BLaER1 (cell line): ENCODE measurements around the gene EPB41L3.

Experiments
- H3K27ac ChIP-seq: shearing (Covaris generic); formaldehyde crosslinking; 2 replicates; pipeline ENCODE4 v1.8.1; 2022
- H3K27me3 ChIP-seq: shearing (Covaris generic); formaldehyde crosslinking; 2 replicates; pipeline ENCODE4 v1.8.1; 2022
- H3K36me3 ChIP-seq: shearing (Covaris generic); formaldehyde crosslinking; 2 replicates; pipeline ENCODE4 v1.8.1; 2022
- H3K4me1 ChIP-seq: shearing (Covaris generic); formaldehyde crosslinking; 2 replicates; pipeline ENCODE4 v1.8.1; 2022
- H3K4me2 ChIP-seq: shearing (Covaris generic); formaldehyde crosslinking; 2 replicates; pipeline ENCODE4 v1.8.1; 2022
- H3K4me3 ChIP-seq: shearing (Covaris generic); formaldehyde crosslinking; 2 replicates; pipeline ENCODE4 v1.8.1; 2022
- H3K9ac ChIP-seq: shearing (Covaris generic); formaldehyde crosslinking; 2 replicates; pipeline ENCODE4 v1.8.1; 2022
- H3K9me3 ChIP-seq: shearing (Covaris generic); formaldehyde crosslinking; 2 replicates; pipeline ENCODE4 v1.8.1; 2022
- H4K20me1 ChIP-seq: shearing (Covaris generic); formaldehyde crosslinking; 2 replicates; pipeline ENCODE4 v1.8.1; 2022
- Cebpa-rat ChIP-seq: shearing (Covaris generic); IDR thresholded peaks from 2 replicates; pipeline ENCODE4 v1.8.1; 2022

Gene EPB41L3

DNA sequence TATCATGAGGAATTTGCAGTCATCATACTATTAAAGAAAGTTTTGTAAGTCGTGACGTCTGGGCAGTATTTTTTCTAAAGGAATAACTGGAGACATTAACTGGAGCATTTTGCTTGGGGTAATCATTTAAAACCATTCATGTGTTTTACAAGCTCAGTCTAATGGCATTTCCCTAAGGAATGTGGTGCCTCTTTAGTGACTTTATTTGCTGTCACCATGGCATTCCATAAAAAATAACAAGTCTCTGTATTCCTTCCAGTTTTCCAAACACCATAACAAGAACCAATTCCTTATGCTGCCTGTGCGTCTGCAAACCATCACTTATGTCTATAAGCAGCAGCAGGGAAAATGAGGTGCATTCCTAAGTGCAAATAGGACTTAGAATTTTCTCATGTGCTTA is 82.8 kb downstream of the EPB41L3 start:
- TF ChIP-seq Cebpa-rat = no peak
- H3K36me3 ChIP-seq = no peaks in the 10 kb centered on the region
- no peaks in the 10 kb centered on the region for H3K4me1 ChIP-seq
- no peak overlapping the region for H3K4me3 ChIP-seq
- no peaks in the 10 kb centered on the region for H3K27me3 ChIP-seq
- no peaks in the 10 kb centered on the region for H3K9me3 ChIP-seq
- no peak overlapping the region for H3K9ac ChIP-seq
- no peak overlapping the region for H3K4me2 ChIP-seq
- no peaks in the 10 kb centered on the region for H4K20me1 ChIP-seq
- H3K27ac ChIP-seq = no peak overlapping the region

DNA sequence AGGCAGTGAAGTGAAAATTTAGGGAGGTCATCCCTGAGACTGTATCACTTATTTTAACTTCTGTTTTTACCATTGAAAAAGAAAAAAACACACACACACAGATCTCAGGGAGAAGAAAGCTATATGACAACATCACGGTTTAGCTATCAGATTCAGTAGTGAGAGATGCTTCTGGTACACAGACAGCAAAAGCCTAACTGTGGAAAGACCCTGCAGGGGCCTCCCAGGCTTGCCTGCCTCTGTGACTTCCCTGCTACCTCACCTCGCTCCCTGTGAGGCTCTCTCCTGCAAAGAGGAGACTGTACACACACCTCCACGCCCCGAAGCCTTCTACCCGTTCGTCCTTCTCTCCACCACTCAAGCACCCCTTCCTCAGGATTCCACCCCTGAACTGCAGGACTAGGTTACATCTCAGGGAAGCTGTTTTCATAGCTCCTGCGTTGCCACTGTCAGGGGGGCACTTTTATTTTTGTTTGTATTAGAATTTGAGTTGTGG is 86.3 kb downstream of the EPB41L3 start:
- no peaks in the 10 kb centered on the region for H4K20me1 ChIP-seq

DNA sequence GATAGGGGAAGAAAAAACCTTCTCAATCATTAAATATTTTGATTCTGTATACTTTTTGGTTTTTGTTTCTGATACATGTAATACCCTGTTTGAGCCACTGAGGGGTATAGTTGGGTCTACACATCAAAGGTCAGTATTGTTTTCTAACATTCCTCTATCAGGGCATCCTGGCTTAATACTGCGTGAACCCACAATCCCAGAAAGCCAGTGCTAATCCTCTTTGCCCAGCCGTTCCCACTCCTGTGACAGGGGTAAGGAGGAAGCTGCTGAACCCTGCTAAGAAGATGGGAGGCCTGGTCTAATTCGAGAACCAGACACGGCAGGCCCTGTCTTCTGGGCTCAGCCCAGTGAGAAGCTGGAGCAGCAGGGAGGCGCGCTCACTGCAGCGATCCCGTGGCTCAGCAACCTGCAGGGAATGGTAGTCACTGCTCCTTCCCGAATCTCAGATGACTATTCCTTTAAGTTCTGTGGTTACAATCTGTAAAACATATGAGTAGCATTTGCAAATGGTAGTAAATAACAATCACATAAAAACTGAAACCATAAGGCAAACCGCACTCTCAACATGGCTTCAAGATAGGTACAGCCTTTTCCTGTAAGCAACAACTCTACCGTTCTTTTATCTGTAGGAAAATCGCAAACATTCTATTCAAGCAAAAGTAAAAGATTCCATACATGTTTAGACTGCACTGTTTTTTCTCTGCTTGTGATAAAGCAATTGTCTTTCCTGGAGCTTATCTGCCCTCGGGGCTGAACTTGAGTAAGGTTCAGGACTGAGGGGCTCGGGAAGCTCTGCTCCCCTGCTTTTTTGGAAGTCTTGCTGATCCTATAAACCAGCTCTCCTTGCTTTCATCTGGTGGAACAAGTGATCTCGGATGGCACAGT is 87.0 kb downstream of the EPB41L3 start:
- Histone ChIP-seq H3K27me3 (no peaks in the 10 kb centered on the region), H3K4me1 (no peaks in the 10 kb centered on the region), H3K36me3 (no peaks in the 10 kb centered on the region), H3K9ac (no peak overlapping the region), H3K4me3 (no peak overlapping the region), H3K27ac (no peak overlapping the region), H4K20me1 (no peaks in the 10 kb centered on the region), H3K9me3 (no peaks in the 10 kb centered on the region), H3K4me2 (no peak overlapping the region)
- TF ChIP-seq Cebpa-rat = no peak

More for the DNA sequence above, 86.3 kb downstream of the EPB41L3 start:
- H3K4me2 ChIP-seq = no peak overlapping the region
- H3K27ac ChIP-seq = no peak overlapping the region
- H3K9ac ChIP-seq = no peak overlapping the region
- no peaks in the 10 kb centered on the region for H3K27me3 ChIP-seq
- H3K4me1 ChIP-seq = no peaks in the 10 kb centered on the region
- no peaks in the 10 kb centered on the region for H3K9me3 ChIP-seq
- H3K36me3 ChIP-seq = no peaks in the 10 kb centered on the region
- no peak for TF ChIP-seq Cebpa-rat
- H3K4me3 ChIP-seq = no peak overlapping the region

DNA sequence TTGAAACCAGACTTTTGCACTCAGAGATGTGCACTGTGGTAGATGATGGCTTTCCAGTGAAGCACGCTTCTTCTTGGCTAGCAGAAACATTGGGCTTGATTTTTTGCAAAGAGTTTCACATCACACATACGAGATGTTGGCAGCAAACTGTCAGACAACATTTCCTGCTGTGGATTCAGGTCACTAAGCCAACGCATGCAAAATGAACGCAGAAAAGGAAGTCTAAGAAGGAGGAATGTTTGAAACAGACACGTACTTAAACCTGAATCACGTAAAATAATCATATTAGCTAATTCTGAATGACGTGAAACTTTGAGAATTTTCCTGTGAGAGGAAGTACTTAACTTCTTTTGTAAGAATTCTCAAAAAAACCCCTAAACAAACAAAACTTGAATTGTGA is 88.1 kb downstream of the EPB41L3 start:
- Histone ChIP-seq H4K20me1 (no peaks in the 10 kb centered on the region), H3K9ac (no peak overlapping the region), H3K4me3 (no peak overlapping the region), H3K27ac (no peak overlapping the region), H3K9me3 (no peaks in the 10 kb centered on the region), H3K27me3 (no peaks in the 10 kb centered on the region), H3K4me2 (no peak overlapping the region), H3K4me1 (no peaks in the 10 kb centered on the region), H3K36me3 (no peaks in the 10 kb centered on the region)
- TF ChIP-seq Cebpa-rat = no peak

DNA sequence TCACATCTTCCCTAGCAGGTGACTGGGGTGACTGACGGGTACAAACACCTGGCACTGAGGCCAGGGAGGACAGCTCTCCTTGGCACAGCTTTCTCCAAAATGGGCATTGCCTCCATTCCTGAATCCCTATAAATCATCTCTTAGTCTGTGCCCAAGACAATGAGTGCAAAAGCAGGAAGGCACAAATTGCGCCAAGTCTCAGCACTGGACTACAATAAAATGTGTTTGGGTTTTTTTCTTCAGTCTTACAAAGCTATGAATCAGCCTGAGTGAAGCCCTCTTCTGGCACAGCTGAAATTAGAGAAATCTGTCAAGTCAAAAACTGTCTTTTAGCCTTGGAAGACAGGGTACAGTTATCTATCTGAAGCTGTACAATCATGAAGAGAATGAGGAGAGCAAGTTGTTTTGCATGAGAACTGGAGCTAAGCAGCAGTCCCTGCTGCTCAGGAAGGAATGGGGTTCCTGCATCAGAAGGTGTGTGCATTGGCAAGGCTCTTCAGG is 90.8 kb downstream of the EPB41L3 start:
- no peaks in the 10 kb centered on the region for H3K4me1 ChIP-seq
- no peak overlapping the region for H3K9ac ChIP-seq
- no peaks in the 10 kb centered on the region for H3K9me3 ChIP-seq
- no peaks in the 10 kb centered on the region for H3K27me3 ChIP-seq
- TF ChIP-seq Cebpa-rat = no peak
- no peak overlapping the region for H3K4me2 ChIP-seq
- H3K4me3 ChIP-seq = no peak overlapping the region
- H4K20me1 ChIP-seq = no peaks in the 10 kb centered on the region
- H3K36me3 ChIP-seq = no peaks in the 10 kb centered on the region
- no peak overlapping the region for H3K27ac ChIP-seq

DNA sequence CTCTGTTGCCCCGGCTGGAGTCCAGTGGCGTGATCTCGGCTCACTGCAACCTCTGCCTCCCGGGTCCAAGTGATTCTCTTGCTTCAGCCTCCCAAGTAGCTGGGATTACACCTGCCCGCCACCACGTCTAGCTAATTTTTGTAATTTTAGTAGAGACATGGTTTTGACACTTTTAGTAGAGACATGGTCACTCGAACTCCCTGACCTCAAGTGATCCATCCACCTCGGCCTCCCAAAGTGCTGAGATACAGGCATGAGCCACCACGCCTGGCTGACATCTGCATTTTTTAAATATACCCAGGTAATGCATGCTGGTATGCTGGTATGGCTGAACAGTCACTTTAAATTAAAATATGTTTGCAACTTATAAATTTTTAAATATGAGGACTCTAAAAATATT is 91.9 kb downstream of the EPB41L3 start:
- TF ChIP-seq Cebpa-rat = no peak
- H3K36me3 ChIP-seq = no peaks in the 10 kb centered on the region
- H4K20me1 ChIP-seq = no peaks in the 10 kb centered on the region
- H3K4me2 ChIP-seq = no peak overlapping the region
- H3K27me3 ChIP-seq = no peaks in the 10 kb centered on the region
- H3K9ac ChIP-seq = no peak overlapping the region
- no peak overlapping the region for H3K4me3 ChIP-seq
- no peak overlapping the region for H3K27ac ChIP-seq
- no peaks in the 10 kb centered on the region for H3K4me1 ChIP-seq
- no peaks in the 10 kb centered on the region for H3K9me3 ChIP-seq

DNA sequence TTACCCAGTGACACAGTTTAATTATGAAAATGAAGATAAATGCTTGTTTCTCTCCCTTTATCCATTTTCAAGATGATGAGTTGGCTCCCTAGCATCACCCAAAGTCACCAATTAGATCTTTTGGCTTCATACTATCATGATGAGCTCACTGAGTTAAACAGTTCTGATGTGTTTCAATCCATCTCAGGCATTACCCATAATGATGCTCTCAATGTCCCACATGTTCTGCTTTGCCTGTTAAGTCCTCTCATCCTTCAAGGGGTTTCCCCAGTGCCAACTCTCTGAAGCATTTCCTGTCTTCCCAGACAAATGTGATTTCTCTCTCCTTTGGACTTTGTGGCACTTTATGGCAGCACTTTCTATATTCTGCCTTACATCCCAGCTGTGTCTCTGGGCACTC is 92.6 kb downstream of the EPB41L3 start:
- Histone ChIP-seq H3K9ac (no peak overlapping the region), H3K27ac (no peak overlapping the region), H4K20me1 (no peaks in the 10 kb centered on the region), H3K27me3 (no peaks in the 10 kb centered on the region), H3K9me3 (no peaks in the 10 kb centered on the region), H3K4me3 (no peak overlapping the region), H3K4me2 (no peak overlapping the region), H3K36me3 (no peaks in the 10 kb centered on the region), H3K4me1 (no peaks in the 10 kb centered on the region)
- TF ChIP-seq Cebpa-rat = no peak

DNA sequence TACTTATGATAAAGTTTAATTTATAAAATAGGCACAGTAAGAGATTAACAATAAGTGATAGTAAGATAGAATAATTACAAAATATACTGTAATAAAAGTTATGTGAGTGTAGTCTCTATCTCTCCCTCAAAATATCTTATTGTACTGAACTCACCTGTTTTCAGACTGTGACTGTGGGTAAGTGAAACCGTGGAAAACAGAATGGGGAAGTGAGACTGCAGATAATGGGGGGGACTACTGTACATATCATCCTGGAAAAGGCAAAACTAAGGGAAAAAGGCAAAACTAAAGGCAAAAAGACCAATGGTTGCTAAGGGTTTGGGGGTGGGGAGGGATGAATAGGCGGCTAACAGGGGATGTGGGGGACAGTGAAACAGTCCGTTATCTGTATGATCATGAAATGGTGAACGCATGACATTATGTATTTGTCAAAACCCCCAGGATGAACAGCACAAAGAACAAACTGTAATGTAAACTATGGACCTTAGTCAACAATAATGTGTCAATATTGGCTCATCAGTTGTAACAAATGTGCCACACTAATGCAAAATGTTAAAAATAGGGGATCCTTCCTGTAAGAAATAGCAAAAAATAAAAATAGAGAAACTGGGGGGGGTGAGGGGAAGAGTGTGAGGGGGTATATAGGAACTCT is 93.8 kb downstream of the EPB41L3 start:
- Histone ChIP-seq H3K9me3 (no peaks in the 10 kb centered on the region), H3K4me1 (peaks cover 7% of the 10 kb centered on the region), H3K27ac (no peak overlapping the region)

DNA sequence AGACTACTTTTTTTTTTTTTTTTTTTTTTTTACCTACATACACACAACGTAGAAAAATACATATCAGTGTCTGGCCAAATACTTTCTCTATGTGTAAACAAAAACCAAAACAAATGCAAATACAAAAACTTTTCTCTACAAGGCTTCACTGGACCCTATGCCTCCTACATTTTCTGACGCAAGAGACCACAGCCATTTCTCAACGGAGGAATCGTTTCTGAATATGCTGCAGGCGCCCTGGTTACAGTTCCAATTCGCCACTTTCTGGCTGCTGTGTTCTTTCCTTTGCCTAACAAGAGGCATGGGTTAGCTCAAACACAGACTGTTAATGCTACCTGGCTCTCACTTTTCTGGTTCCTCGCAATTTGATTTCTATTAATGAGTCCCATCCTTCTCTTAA is 96.4 kb downstream of the EPB41L3 start:
- H4K20me1 ChIP-seq = no peaks in the 10 kb centered on the region
- no peak for TF ChIP-seq Cebpa-rat
- no peaks in the 10 kb centered on the region for H3K9me3 ChIP-seq
- no peaks in the 10 kb centered on the region for H3K36me3 ChIP-seq
- H3K27ac ChIP-seq = no peak overlapping the region
- H3K9ac ChIP-seq = no peak overlapping the region
- H3K4me1 ChIP-seq = peaks cover 12% of the 10 kb centered on the region
- H3K4me3 ChIP-seq = no peak overlapping the region
- no peak overlapping the region for H3K4me2 ChIP-seq
- no peaks in the 10 kb centered on the region for H3K27me3 ChIP-seq

More for the DNA sequence above, 93.8 kb downstream of the EPB41L3 start:
- Histone ChIP-seq H3K27me3 (no peaks in the 10 kb centered on the region), H3K9ac (no peak overlapping the region), H4K20me1 (no peaks in the 10 kb centered on the region), H3K4me2 (no peak overlapping the region), H3K4me3 (no peak overlapping the region), H3K36me3 (no peaks in the 10 kb centered on the region)
- TF ChIP-seq Cebpa-rat = no peak

DNA sequence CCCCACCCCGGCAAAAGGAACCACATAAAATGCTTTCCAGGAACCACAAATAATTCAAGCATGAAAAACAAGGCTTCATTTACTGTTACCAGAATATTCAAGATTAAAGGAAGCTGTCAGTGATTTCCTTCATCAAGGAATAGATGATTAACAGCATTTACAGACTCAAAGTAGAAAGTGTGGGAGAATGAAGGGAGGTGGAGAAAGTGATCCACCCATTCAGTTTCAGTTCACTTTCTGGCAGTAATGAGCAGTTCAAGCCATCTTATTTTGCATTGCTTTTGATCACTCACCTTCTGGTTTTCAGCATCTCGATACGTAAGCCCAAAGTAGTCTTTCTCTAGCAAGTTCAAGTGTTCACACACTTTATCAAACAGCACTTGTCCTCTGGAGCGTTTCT is 99.0 kb downstream of the EPB41L3 start:
- Histone ChIP-seq H4K20me1 (no peaks in the 10 kb centered on the region), H3K9ac (no peak overlapping the region), H3K4me2 (peak overlapping the region; percentile 32), H3K36me3 (no peaks in the 10 kb centered on the region), H3K9me3 (no peaks in the 10 kb centered on the region), H3K4me1 (peaks cover 12% of the 10 kb centered on the region), H3K4me3 (no peak overlapping the region), H3K27ac (no peak overlapping the region), H3K27me3 (no peaks in the 10 kb centered on the region)
- no peak for TF ChIP-seq Cebpa-rat
